ENCODE measurements around the gene MIB2. TPM values are rescaled to one million over a fixed set of nuclear protein-coding genes. Genes with fewer than 3 reads are reported as not detected.

The MIB2 gene
- total RNA-seq = 10 to 100 TPM; 36.7 to 49.8 TPM

- DNase-seq (ENCODE audit: low spot score in 2 of 2) = peak; percentile 98 to 99
- H3K9me3 Mint-ChIP-seq = no peaks in the 10 kb centered on the region
- H3K36me3 Mint-ChIP-seq = peaks cover 7 to 16% of the 10 kb centered on the region in 2 donors
- peak within 1 kb of the TSS; percentile 94 to 98 for H3K27ac Mint-ChIP-seq
- peak; percentile 90 for ATAC-seq
Measured at GRCh38 chr1:1615256-1616044, at the start of gene MIB2. MIB2 (plus strand) TSS chr1:1615500; CDS start chr1:1623453, 7,953 bp downstream.

- ATAC-seq (no peak), DNase-seq (ENCODE audit: low spot score in 2 of 2) (no peak)
- Mint-ChIP-seq H3K36me3 (peaks cover 4 to 23% of the 10 kb centered on the region in 2 donors), H3K27ac (no peak overlapping the region), H3K9me3 (no peaks in the 10 kb centered on the region)
Measured at GRCh38 chr1:1567152-1567875, 48.0 kb upstream of the MIB2 start.

GRCh38 chr1:1567891-1568291 lies 47.4 kb upstream of the MIB2 start:
- Mint-ChIP-seq H3K36me3 (peaks cover 4 to 23% of the 10 kb centered on the region in 2 donors), H3K27ac (no peak overlapping the region), H3K9me3 (no peaks in the 10 kb centered on the region)
- no peak for DNase-seq (ENCODE audit: low spot score in 2 of 2)
- ATAC-seq = no peak

GRCh38 chr1:1569341-1569740 lies 46.0 kb upstream of the MIB2 start:
- peak overlapping the region in 1 of 2 donors; percentile 5 for H3K27ac Mint-ChIP-seq
- peaks cover 14 to 28% of the 10 kb centered on the region in 2 donors for H3K36me3 Mint-ChIP-seq
- no peak for ATAC-seq

GRCh38 chr1:1573843-1574720 lies 41.2 kb upstream of the MIB2 start:
- peaks cover 16 to 23% of the 10 kb centered on the region in 2 donors for H3K36me3 Mint-ChIP-seq
- no peaks in the 10 kb centered on the region for H3K9me3 Mint-ChIP-seq

More at GRCh38 chr1:1569341-1569740, 46.0 kb upstream of the MIB2 start:
- no peak for DNase-seq (ENCODE audit: low spot score in 2 of 2)
- no peaks in the 10 kb centered on the region for H3K9me3 Mint-ChIP-seq

GRCh38 chr1:1574721-1575537 lies 40.4 kb upstream of the MIB2 start, which contains the start of gene SSU72:
SSU72 (minus strand) TSS chr1:1574863; CDS start chr1:1574557, 306 bp downstream.
- ATAC-seq (peak; percentile 93 to 97), DNase-seq (ENCODE audit: low spot score in 2 of 2) (peak; percentile 89 to 92)
- peak within 1 kb of the TSS; percentile 97 to 100 for H3K27ac Mint-ChIP-seq
- no peaks in the 10 kb centered on the region for H3K9me3 Mint-ChIP-seq
- H3K36me3 Mint-ChIP-seq = peaks cover 16 to 23% of the 10 kb centered on the region in 2 donors

More at GRCh38 chr1:1573843-1574720, 41.2 kb upstream of the MIB2 start:
- peak overlapping the region; percentile 97 to 100 for H3K27ac Mint-ChIP-seq
- DNase-seq (ENCODE audit: low spot score in 2 of 2) (peak; percentile 58 to 73), ATAC-seq (peak; percentile 81 to 83)

- no peak for DNase-seq (ENCODE audit: low spot score in 2 of 2)
- no peaks in the 10 kb centered on the region for H3K9me3 Mint-ChIP-seq
- ATAC-seq = no peak
- no peak overlapping the region for H3K27ac Mint-ChIP-seq
- peaks cover 16 to 18% of the 10 kb centered on the region in 2 donors for H3K36me3 Mint-ChIP-seq
Measured at GRCh38 chr1:1577367-1578011, 37.8 kb upstream of the MIB2 start.

GRCh38 chr1:1578371-1578940 lies 36.8 kb upstream of the MIB2 start:
- H3K36me3 Mint-ChIP-seq = peaks cover 12 to 14% of the 10 kb centered on the region in 2 donors
- no peak overlapping the region for H3K27ac Mint-ChIP-seq
- no peak for DNase-seq (ENCODE audit: low spot score in 2 of 2)
- no peak for ATAC-seq
- H3K9me3 Mint-ChIP-seq = no peaks in the 10 kb centered on the region

GRCh38 chr1:1582585-1583346 lies 32.5 kb upstream of the MIB2 start:
- H3K27ac Mint-ChIP-seq = no peak overlapping the region
- ATAC-seq = no peak

GRCh38 chr1:1583347-1584010 lies 31.8 kb upstream of the MIB2 start:
- DNase-seq (ENCODE audit: low spot score in 2 of 2) (no peak), ATAC-seq (no peak)
- Mint-ChIP-seq H3K9me3 (no peaks in the 10 kb centered on the region), H3K27ac (no peak overlapping the region), H3K36me3 (no peaks in the 10 kb centered on the region)

More at GRCh38 chr1:1582585-1583346, 32.5 kb upstream of the MIB2 start:
- H3K36me3 Mint-ChIP-seq = no peaks in the 10 kb centered on the region
- no peaks in the 10 kb centered on the region for H3K9me3 Mint-ChIP-seq
- no peak for DNase-seq (ENCODE audit: low spot score in 2 of 2)

- H3K27ac Mint-ChIP-seq = no peak overlapping the region
- DNase-seq (ENCODE audit: low spot score in 2 of 2) (no peak), ATAC-seq (no peak)
- no peaks in the 10 kb centered on the region for H3K9me3 Mint-ChIP-seq
- H3K36me3 Mint-ChIP-seq = no peaks in the 10 kb centered on the region
Measured at GRCh38 chr1:1591452-1591851, 23.8 kb upstream of the MIB2 start.

GRCh38 chr1:1593834-1594601 lies 21.3 kb upstream of the MIB2 start:
- no peak for ATAC-seq

GRCh38 chr1:1594602-1595260 lies 20.6 kb upstream of the MIB2 start:
- no peak overlapping the region for H3K27ac Mint-ChIP-seq
- H3K9me3 Mint-ChIP-seq = no peaks in the 10 kb centered on the region
- ATAC-seq (no peak), DNase-seq (ENCODE audit: low spot score in 2 of 2) (no peak)
- H3K36me3 Mint-ChIP-seq = peaks cover 5 to 6% of the 10 kb centered on the region in 2 donors

More at GRCh38 chr1:1593834-1594601, 21.3 kb upstream of the MIB2 start:
- no peak for DNase-seq (ENCODE audit: low spot score in 2 of 2)
- Mint-ChIP-seq H3K9me3 (no peaks in the 10 kb centered on the region), H3K27ac (peak overlapping the region in 1 of 2 donors; percentile 40), H3K36me3 (peaks cover 5% of the 10 kb centered on the region in 2 donors)

Measured in activated naive CD4-positive, alpha-beta T cell treated with anti-CD3 and anti-CD28 coated beads, Interleukin-2, amount 50 U/mL, for 72 hours (primary cell).